ENCODE results near the gene TMEM220.

DNA sequence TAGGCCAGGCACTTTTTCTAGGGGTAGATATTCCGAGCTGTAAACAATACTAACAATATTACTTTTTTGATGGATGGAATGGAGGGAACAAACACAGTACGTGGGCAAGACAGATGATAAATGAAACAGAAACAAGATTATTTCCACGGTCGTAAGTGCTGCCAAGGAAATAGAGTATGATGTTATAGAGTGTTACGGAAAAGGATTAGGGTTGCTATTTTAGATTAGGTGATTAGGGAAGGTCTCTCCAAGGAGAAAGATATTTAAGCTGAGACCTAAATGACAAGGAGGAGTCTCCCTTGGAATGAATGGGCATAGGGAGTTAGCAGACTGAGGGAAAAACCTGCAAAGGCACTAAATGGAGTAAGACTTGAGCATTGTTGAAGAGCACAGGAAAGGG lies 24.1 kb downstream of the TMEM220 start:
- TF ChIP-seq EZH2 (IDR thresholded peaks at IDR 0.05; ENCODE audit: insufficient read depth, poor library complexity, severe bottlenecking) (no peak), EZH2phosphoT487 (IDR thresholded peaks at IDR 0.05; ENCODE audit: insufficient read depth, low read depth) (no peak)

All from GM23248 (cell line).